ENCODE data around the gene CXCL12. TPM values are rescaled to one million over a fixed set of nuclear protein-coding genes. Genes with fewer than 3 reads are reported as not detected.

Gene CXCL12
- not detected in 2 replicates for total RNA-seq

DNA sequence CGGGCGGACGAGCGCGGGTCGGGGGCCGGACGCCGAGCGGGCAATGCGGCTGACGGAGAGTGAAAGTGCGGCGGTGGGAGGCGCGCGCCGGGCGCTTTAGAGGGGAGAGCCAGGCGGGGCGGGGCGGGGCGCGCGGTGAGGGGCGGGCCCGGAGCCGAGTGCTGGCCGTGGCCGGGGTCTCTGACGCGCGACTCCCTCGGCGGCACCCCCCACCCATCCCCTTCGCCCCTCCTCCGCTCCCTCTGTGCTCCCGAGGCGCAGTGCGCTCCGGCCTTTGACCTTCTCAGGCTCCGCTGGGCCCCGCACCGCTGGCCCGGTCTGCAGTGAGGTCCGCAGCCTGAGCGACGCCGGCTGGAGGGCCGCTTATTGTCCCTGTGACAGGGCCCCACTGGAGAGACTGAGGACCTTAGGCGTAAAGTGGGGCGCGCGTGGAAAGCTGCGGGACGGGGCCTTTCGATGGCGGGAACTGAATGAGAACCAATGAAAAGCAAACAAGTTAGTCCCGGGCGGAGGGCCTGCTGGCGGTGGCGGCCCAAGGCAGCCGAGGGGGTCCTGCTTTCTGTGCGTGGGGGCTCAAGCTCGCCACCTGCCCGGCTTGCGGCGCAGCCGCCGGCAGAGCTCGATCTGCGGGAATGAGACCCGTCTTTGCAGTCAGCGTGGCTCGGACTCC is at the start of gene CXCL12:
TSS of gene CXCL12 (minus strand) at position 72 of the 670 bp plus-strand sequence. CDS start 92 bp downstream, outside the sequence.
- intact Hi-C loops (cut with micrococcal nuclease) = loop anchor here (5.0 to 10.0 kb wide), 2 partner anchors 470 to 693 kb away; no protein-coding TSS in a partner anchor
- no peak within 1 kb of the TSS for H3K4me3 Mint-ChIP-seq (ENCODE audit: low read depth)
- H3K9me3 Mint-ChIP-seq = no peaks in the 10 kb centered on the region
- peaks cover 30% of the 10 kb centered on the region for H3K27me3 Mint-ChIP-seq (ENCODE audit: low read depth)
- no peaks in the 10 kb centered on the region for H3K4me1 Mint-ChIP-seq (ENCODE audit: low read depth)
- no peak for DNase-seq (ENCODE audit: low spot score)
- H3K27ac Mint-ChIP-seq = no peak within 1 kb of the TSS
- no peaks in the 10 kb centered on the region for H3K36me3 Mint-ChIP-seq (ENCODE audit: low read depth)

DNA sequence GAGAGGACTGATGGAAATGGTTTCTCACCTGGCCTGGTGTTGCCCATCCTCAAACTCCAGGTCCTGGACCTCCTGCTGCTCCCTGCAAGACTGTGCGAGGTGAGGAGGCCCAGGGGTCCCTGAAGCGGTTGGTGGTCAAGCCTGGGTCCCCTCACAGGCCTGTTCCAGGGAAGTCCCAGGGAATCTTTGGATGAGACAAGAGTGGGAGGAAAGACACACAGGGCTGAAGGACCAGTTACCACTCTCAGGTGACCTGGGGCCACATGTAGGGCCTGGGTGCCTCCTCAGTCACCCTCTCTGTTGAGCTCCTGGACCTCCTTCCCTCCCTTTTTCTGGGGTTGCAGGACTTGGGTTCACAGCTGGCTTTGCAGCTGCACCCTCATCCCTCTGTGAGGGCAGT is 42.6 kb upstream of the CXCL12 start:
- Mint-ChIP-seq H3K4me3 (ENCODE audit: low read depth) (no peak overlapping the region), H3K27me3 (ENCODE audit: low read depth) (no peaks in the 10 kb centered on the region), H3K36me3 (ENCODE audit: low read depth) (no peaks in the 10 kb centered on the region), H3K27ac (no peak overlapping the region), H3K9me3 (no peaks in the 10 kb centered on the region), H3K4me1 (ENCODE audit: low read depth) (no peaks in the 10 kb centered on the region)
- intact Hi-C loops (cut with micrococcal nuclease) = no loop called here
- DNase-seq (ENCODE audit: low spot score) = no peak

DNA sequence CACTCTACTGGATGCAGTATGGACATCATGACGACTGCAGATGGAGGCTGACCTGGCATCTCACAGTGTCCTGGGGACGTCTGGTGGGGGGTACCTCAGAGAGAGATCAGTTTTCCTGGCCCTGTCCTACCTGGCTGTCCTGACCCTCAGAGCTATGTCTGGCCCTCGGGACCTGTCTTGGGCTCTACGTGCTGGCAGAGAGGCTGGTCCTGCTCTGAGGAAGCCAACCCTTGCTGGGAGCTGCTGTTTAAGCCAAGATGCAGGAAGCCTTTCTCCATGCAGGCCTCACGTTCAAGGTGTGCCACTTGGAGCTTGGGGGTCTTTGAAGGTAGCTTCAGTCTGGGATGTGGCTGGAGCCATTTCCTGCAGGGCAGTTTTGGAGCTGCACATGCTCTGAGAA is 42.1 kb upstream of the CXCL12 start:
- Mint-ChIP-seq H3K27me3 (ENCODE audit: low read depth) (no peaks in the 10 kb centered on the region), H3K4me1 (ENCODE audit: low read depth) (no peaks in the 10 kb centered on the region), H3K9me3 (no peaks in the 10 kb centered on the region), H3K4me3 (ENCODE audit: low read depth) (no peak overlapping the region), H3K36me3 (ENCODE audit: low read depth) (no peaks in the 10 kb centered on the region), H3K27ac (no peak overlapping the region)
- intact Hi-C loops (cut with micrococcal nuclease) = no loop called here
- DNase-seq (ENCODE audit: low spot score) = no peak

DNA sequence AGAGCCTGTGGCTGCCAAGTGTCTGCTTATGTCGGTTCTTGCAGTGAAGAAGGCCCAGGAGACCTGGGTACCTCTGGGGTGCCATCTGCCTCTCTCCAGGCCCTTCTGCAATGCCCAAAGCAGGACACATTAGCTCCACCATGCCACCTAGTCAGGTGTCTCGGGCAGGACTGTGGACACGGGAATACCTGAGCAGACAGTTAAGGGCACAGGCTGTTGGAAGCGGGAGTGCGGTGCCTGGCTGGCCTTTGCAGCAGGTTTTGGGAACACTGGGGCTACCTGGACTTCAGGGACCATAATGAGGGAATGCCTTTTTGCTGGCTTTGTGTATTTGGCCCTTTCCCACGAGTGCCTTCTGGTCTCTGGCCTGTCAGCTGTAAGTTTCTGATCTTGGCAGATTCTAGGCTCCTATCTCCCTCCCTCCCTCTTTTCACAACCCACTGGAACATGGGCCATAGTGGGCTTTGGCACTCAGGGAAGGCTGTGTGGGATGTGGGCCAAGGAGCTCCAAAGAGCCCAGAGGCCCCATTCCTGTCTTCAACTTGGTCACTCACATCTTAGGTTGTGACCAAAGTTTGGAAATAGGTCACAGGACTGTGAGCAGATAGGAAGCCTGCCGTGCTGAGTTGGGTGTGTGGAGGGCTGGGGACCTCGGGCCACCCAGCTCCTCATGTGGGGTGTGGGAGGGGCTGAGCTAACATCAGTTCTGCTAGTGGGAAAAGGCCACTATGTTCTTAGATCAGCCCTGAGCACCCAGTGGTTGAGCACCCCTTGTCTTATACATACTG is 41.5 kb upstream of the CXCL12 start:
- intact Hi-C loops (cut with micrococcal nuclease) = no loop called here
- H3K9me3 Mint-ChIP-seq = no peaks in the 10 kb centered on the region
- H3K27ac Mint-ChIP-seq = no peak overlapping the region
- no peaks in the 10 kb centered on the region for H3K4me1 Mint-ChIP-seq (ENCODE audit: low read depth)
- no peak for DNase-seq (ENCODE audit: low spot score)
- H3K27me3 Mint-ChIP-seq (ENCODE audit: low read depth) = no peaks in the 10 kb centered on the region
- no peak overlapping the region for H3K4me3 Mint-ChIP-seq (ENCODE audit: low read depth)
- no peaks in the 10 kb centered on the region for H3K36me3 Mint-ChIP-seq (ENCODE audit: low read depth)

DNA sequence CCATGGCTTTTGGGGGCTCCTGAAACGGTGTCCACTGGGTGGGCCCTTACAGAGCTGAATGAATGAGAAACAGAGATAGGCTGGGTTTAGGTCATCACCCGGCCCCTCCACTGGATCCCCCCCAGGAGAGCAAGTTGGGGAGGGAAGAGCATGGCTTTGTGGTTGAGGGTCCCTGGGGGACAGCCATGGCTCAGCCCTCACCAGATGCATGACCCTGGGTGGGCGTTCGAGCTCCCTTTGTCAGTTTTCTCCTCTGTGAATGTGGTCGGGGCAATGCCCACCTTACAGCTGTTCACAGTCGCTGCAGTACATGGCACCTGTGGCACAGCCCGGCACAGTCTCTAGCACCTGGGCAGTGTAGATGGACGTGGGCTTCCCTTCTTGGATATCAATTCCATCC is 40.6 kb upstream of the CXCL12 start:
- H3K9me3 Mint-ChIP-seq = no peaks in the 10 kb centered on the region
- DNase-seq (ENCODE audit: low spot score) = no peak
- no peak overlapping the region for H3K4me3 Mint-ChIP-seq (ENCODE audit: low read depth)
- H3K27ac Mint-ChIP-seq = no peak overlapping the region
- no peaks in the 10 kb centered on the region for H3K36me3 Mint-ChIP-seq (ENCODE audit: low read depth)
- intact Hi-C loops (cut with micrococcal nuclease) = no loop called here
- H3K4me1 Mint-ChIP-seq (ENCODE audit: low read depth) = no peaks in the 10 kb centered on the region
- no peaks in the 10 kb centered on the region for H3K27me3 Mint-ChIP-seq (ENCODE audit: low read depth)

DNA sequence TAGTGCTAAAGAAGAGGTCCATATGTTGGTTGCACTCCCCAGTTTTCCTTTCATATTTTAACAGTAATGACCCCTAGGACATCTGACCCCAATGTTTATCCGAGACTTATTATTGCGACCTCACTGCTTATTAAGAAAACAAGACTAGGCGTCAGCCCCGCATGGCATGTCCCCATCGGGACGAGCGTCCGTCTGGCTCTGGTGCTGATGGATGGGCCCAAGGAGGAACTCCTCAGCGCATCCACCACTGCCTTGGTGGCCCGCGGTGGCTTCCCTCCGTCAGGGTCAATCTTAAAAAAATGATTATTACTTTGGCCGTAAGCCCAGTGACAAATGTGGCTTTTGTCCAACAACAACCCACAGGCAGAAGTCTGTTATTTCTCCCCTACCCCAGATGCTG is 40.1 kb upstream of the CXCL12 start:
- Mint-ChIP-seq H3K9me3 (no peaks in the 10 kb centered on the region), H3K27ac (no peak overlapping the region), H3K36me3 (ENCODE audit: low read depth) (no peaks in the 10 kb centered on the region), H3K27me3 (ENCODE audit: low read depth) (no peaks in the 10 kb centered on the region), H3K4me1 (ENCODE audit: low read depth) (no peaks in the 10 kb centered on the region), H3K4me3 (ENCODE audit: low read depth) (no peak overlapping the region)
- no peak for DNase-seq (ENCODE audit: low spot score)
- intact Hi-C loops (cut with micrococcal nuclease) = no loop called here

DNA sequence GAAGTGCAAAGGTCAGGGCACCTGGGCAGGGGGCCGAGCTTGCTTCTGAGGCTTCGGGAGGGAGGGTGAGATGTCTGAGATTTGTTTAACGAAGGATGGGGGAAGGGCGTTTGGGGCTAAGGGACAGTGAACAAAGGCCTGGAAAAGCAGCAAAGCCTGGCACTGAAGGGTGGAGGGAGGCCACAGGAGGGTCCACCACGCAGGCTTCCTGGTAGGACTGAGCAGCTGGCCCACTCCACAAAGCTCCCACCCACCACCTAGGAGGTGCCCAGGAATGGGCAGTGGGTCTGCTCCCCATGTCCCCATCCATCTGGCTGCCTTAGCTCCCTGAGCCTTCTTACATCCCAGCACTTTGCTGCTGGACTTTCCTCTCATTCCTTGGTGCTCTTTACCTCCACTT is 39.4 kb upstream of the CXCL12 start:
- intact Hi-C loops (cut with micrococcal nuclease) = no loop called here

DNA sequence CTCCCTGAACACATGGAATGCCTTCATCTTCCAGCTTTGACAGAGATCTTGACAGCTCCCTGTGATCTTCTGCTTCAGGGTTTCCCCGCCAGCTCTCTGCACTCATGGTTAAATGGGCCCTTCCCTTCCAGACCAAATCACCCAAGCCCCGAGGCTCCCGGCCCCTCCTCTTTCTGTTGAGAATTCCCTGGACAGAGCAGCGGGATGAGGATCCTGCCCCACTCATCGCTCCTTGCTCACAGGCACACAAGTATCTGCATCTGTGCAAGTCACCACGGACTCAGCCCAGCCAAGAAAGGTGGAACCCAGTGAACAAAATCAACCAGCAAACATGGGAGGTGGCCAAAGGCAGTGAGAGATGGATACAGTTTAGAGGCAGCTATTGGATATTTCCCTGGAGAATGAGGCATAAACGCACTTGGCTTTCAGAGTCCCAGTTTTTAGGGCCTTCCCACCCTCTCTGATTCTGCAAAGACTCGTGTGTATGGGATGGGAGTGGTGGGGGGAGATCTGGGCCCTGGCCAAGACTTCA is 37.7 kb upstream of the CXCL12 start:
- no peak overlapping the region for H3K27ac Mint-ChIP-seq
- H3K9me3 Mint-ChIP-seq = no peaks in the 10 kb centered on the region
- DNase-seq (ENCODE audit: low spot score) = no peak
- H3K36me3 Mint-ChIP-seq (ENCODE audit: low read depth) = no peaks in the 10 kb centered on the region
- H3K27me3 Mint-ChIP-seq (ENCODE audit: low read depth) = no peaks in the 10 kb centered on the region
- intact Hi-C loops (cut with micrococcal nuclease) = no loop called here
- H3K4me3 Mint-ChIP-seq (ENCODE audit: low read depth) = no peak overlapping the region
- no peaks in the 10 kb centered on the region for H3K4me1 Mint-ChIP-seq (ENCODE audit: low read depth)

More for the DNA sequence above, 39.4 kb upstream of the CXCL12 start:
- Mint-ChIP-seq H3K4me1 (ENCODE audit: low read depth) (no peaks in the 10 kb centered on the region), H3K27me3 (ENCODE audit: low read depth) (no peaks in the 10 kb centered on the region), H3K36me3 (ENCODE audit: low read depth) (no peaks in the 10 kb centered on the region), H3K27ac (no peak overlapping the region), H3K9me3 (no peaks in the 10 kb centered on the region), H3K4me3 (ENCODE audit: low read depth) (no peak overlapping the region)
- no peak for DNase-seq (ENCODE audit: low spot score)

DNA sequence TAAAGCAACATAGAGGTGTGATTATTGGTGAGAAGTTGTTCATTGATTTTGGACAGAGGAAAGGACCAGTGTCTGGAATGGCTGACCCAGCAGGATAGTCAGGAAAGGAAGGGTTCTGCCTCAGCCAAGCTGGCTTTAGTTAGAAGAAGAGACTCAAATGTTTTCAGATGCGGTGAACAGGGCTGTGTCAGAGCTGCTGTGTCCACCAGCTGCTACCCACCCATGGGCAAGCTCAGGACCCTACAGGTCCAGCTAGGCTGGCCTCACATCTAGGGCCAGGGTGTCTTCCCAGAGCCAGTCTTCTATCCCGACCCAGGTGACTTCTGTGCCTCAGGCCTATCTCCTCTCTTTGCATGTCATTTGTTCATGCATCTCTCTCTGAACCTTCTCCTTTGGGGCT is 37.3 kb upstream of the CXCL12 start:
- no peak for DNase-seq (ENCODE audit: low spot score)
- Mint-ChIP-seq H3K4me1 (ENCODE audit: low read depth) (no peaks in the 10 kb centered on the region), H3K9me3 (no peaks in the 10 kb centered on the region), H3K4me3 (ENCODE audit: low read depth) (no peak overlapping the region), H3K27me3 (ENCODE audit: low read depth) (no peaks in the 10 kb centered on the region), H3K27ac (no peak overlapping the region), H3K36me3 (ENCODE audit: low read depth) (no peaks in the 10 kb centered on the region)
- intact Hi-C loops (cut with micrococcal nuclease) = no loop called here

DNA sequence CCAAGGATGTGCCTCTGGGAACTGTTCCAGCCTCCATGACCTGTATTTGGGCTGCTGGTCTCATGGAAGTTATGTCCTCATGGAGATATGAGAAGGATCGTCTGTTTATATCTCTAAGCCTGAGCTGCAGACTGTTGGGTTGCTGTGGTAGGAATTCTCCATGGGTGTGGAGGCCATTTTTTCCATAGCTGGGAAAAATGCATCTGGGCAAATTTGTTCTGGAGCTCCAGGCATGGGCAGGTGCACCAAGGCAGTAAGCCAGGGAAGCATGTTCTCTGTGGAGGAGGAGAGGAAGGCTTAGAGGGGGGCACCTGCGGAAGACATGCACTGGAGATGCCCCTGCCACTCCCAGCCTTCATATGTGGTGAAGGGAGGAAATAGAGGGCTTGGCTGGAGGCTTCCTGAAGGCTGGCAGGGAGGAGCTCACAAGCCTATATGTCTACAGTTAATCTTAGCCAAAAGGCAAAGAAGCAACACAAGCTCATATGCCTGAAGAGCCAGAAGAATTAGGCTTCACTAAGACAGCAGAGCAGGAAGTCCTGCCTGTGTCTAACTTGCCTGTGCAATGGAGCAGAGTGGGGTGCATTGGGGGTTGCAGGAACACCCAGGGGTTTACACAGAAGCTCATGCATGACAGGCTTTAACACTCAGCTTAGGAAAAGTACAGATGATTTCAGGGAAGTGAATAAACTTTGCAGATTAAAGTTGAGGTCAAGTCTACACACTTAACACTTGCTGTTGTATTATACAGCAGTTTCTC is 35.1 kb upstream of the CXCL12 start:
- Mint-ChIP-seq H3K27me3 (ENCODE audit: low read depth) (no peaks in the 10 kb centered on the region), H3K36me3 (ENCODE audit: low read depth) (no peaks in the 10 kb centered on the region), H3K27ac (no peak overlapping the region), H3K4me1 (ENCODE audit: low read depth) (no peaks in the 10 kb centered on the region), H3K9me3 (no peaks in the 10 kb centered on the region), H3K4me3 (ENCODE audit: low read depth) (no peak overlapping the region)
- DNase-seq (ENCODE audit: low spot score) = no peak
- intact Hi-C loops (cut with micrococcal nuclease) = no loop called here

DNA sequence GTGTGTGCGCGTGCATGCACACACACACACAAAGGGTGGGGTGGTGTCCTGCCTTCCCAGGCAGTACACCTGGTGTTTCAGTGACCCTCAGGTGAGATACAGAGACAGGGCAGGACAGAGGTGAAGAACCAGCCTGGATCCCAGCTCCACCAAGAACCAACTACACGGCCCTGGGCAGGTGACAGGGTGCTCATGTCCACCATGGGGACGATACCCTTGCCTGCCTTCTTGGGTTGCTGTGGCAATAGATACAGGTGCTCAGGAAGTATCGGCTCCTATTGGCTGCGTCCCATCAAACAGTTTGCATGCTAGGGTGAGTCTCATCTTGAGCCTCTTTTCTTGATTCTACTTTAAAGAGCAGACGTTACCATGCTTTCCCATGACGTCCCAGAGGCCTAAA is 33.7 kb upstream of the CXCL12 start:
- no peak overlapping the region for H3K4me3 Mint-ChIP-seq (ENCODE audit: low read depth)
- H3K9me3 Mint-ChIP-seq = no peaks in the 10 kb centered on the region
- H3K27me3 Mint-ChIP-seq (ENCODE audit: low read depth) = no peaks in the 10 kb centered on the region
- no peak overlapping the region for H3K27ac Mint-ChIP-seq
- H3K4me1 Mint-ChIP-seq (ENCODE audit: low read depth) = no peaks in the 10 kb centered on the region
- H3K36me3 Mint-ChIP-seq (ENCODE audit: low read depth) = no peaks in the 10 kb centered on the region
- intact Hi-C loops (cut with micrococcal nuclease) = no loop called here
- no peak for DNase-seq (ENCODE audit: low spot score)

DNA sequence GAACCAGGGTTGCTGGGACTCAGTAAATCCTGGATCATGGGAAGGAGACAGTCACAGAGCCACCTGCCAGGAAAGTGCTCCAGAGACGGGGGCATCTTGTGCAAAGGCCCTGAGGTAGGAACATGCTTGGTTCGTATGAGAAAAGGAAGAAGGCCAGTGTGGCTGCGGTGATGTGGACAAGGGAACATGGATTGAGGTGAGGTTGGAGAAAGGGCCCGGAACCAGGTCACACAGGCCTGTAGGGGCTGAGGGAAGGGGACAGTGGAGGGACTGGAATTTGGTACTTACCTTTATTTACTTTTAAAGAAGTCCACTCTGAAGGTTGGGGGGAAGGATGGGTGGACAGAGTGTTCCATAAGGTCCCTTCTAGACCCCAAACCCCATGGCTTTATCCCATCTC is 32.9 kb upstream of the CXCL12 start:
- intact Hi-C loops (cut with micrococcal nuclease) = no loop called here
- H3K36me3 Mint-ChIP-seq (ENCODE audit: low read depth) = no peaks in the 10 kb centered on the region
- no peak for DNase-seq (ENCODE audit: low spot score)
- no peaks in the 10 kb centered on the region for H3K27me3 Mint-ChIP-seq (ENCODE audit: low read depth)
- no peak overlapping the region for H3K27ac Mint-ChIP-seq
- no peaks in the 10 kb centered on the region for H3K9me3 Mint-ChIP-seq
- H3K4me1 Mint-ChIP-seq (ENCODE audit: low read depth) = no peaks in the 10 kb centered on the region
- H3K4me3 Mint-ChIP-seq (ENCODE audit: low read depth) = no peak overlapping the region

DNA sequence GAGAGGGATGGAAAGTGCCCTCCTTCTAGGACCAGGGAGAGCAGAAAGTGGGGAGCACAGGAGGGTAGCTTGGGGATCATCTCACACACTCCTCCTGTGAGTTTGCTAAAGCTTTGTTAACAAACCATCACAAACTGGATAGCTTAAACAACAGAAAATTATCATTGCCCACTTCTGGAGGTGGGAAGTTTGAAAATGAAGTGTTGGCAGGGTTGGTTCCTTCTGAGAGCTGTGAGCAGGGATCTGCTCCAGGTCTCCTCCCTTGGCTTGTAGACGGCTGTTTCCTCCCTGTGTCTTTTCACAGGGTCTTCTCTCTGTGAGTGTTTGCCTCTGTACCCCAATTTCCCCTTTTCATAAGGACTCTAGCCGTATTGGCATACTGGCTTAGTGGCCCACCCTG is 32.0 kb upstream of the CXCL12 start:
- DNase-seq (ENCODE audit: low spot score) = no peak
- no peaks in the 10 kb centered on the region for H3K27me3 Mint-ChIP-seq (ENCODE audit: low read depth)
- no peak overlapping the region for H3K27ac Mint-ChIP-seq
- intact Hi-C loops (cut with micrococcal nuclease) = no loop called here
- H3K9me3 Mint-ChIP-seq = no peaks in the 10 kb centered on the region
- H3K4me1 Mint-ChIP-seq (ENCODE audit: low read depth) = no peaks in the 10 kb centered on the region
- no peaks in the 10 kb centered on the region for H3K36me3 Mint-ChIP-seq (ENCODE audit: low read depth)
- no peak overlapping the region for H3K4me3 Mint-ChIP-seq (ENCODE audit: low read depth)
